Activated T-helper 1 cell treated with anti-CD3 and anti-CD28 coated beads, Interleukin-12 subunit alpha, Interleukin-12 subunit beta, Interleukin-2, Interleukin-4 antibody, amounts not matched to agents 30 ng/mL and 10 ng/mL and 1 ng/mL, durations not matched to agents 14 hours and 24 hours and 36 hours (primary cell): Measurements from ENCODE around the gene SMIM43. TPM values are rescaled to one million over a fixed set of nuclear protein-coding genes. Genes with fewer than 3 reads are reported as not detected.
A peak's percentile ranks its signal among the peaks of the same experiment; 100 is the strongest.
"Not testable (repeated sequence)": the region's sequence is repeated elsewhere in the genome, so short reads cannot be mapped to it uniquely, and the experiment has no call there.

ENCODE experiments used
- DNase-seq: peaks from one replicate; pipeline ENCODE4 v3.0.0; 2021; ENCODE audit warnings: low spot score
- H3K27ac Mint-ChIP-seq: one replicate; pipeline ENCODE4 v1.8.0; 2021; ENCODE audit warnings: mild to moderate bottlenecking, mixed read lengths
- H3K27me3 Mint-ChIP-seq: one replicate; pipeline ENCODE4 v1.8.0; 2022; ENCODE audit warnings: mild to moderate bottlenecking, moderate library complexity, mixed read lengths; ENCODE audit not compliant: insufficient read depth
- H3K36me3 Mint-ChIP-seq: one replicate; pipeline ENCODE4 v1.8.0; 2021; ENCODE audit warnings: low read depth, mixed read lengths
- H3K4me1 Mint-ChIP-seq: one replicate; pipeline ENCODE4 v1.8.0; 2021; ENCODE audit warnings: low read depth, mixed read lengths
- H3K4me3 Mint-ChIP-seq: one replicate; pipeline ENCODE4 v1.8.0; 2021; ENCODE audit warnings: mild to moderate bottlenecking, moderate library complexity, mixed read lengths
- H3K9me3 Mint-ChIP-seq: one replicate; pipeline ENCODE4 v1.8.0; 2021; ENCODE audit warnings: mixed read lengths
- intact Hi-C: fragments of 100-400 bp; cut with micrococcal nuclease; formaldehyde crosslinking; loops from one replicate; pipeline ENCODE4 v1.15.1; 2024
- total RNA-seq: library from RNA; stranded (reverse); gene quantifications from 2 replicates; pipeline ENCODE4 v1.2.3, GENCODE V29; 2022

The SMIM43 gene
- total RNA-seq, 1 donor from 2014 or later: not detected

DNA sequence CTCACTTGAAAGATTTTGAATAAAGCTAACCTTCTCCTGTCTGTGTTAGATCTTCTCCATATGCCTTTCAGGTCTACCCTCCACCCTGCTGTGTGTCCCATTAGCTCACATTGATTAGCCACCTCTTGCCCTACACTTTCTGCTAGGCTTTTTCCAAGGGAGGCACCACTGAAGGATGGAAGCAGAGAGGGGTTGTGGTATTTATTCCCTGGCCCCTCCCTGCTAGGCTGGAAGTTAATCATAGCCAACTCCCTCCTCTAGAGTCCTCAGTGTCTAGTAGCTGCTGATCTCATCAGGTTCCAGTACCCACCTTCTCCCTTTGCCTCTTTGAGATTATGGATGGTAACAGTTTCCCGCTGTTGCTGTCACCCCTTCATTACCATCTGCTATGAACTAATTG lies 8.9 kb upstream of the SMIM43 start:
- H3K9me3 Mint-ChIP-seq: no peaks in the 10 kb centered on the region
- H3K4me3 Mint-ChIP-seq: no peak overlapping the region
- H3K27ac Mint-ChIP-seq: no peak overlapping the region
- H3K4me1 Mint-ChIP-seq: no peaks in the 10 kb centered on the region
- DNase-seq: no peak
- intact Hi-C loops: no loop called here
- H3K36me3 Mint-ChIP-seq: no peaks in the 10 kb centered on the region
- peaks cover 26% of the 10 kb centered on the region for H3K27me3 Mint-ChIP-seq

DNA sequence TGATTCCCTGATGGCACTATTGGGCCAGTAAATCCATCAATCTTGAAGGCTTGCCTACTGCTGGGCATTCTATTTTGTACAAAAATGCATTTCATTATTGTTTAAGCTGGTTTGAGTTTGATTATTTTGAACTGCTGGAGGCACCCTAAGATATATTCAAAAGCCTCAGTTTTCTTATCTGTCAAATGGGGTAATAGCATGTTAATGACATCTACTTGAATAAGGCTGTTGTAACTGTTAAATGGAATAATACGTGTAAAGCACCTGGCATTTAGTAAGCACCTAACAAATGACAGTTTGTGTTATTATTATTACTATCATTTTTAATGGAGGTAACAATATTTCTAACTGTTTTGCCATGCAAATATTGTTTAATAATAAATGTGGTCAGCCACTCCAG lies 6.9 kb upstream of the SMIM43 start:
- Mint-ChIP-seq H3K4me3 (no peak overlapping the region), H3K27me3 (peaks cover 25% of the 10 kb centered on the region), H3K27ac (no peak overlapping the region), H3K9me3 (no peaks in the 10 kb centered on the region), H3K4me1 (no peaks in the 10 kb centered on the region), H3K36me3 (no peaks in the 10 kb centered on the region)
- intact Hi-C loops: no loop called here
- no peak for DNase-seq

DNA sequence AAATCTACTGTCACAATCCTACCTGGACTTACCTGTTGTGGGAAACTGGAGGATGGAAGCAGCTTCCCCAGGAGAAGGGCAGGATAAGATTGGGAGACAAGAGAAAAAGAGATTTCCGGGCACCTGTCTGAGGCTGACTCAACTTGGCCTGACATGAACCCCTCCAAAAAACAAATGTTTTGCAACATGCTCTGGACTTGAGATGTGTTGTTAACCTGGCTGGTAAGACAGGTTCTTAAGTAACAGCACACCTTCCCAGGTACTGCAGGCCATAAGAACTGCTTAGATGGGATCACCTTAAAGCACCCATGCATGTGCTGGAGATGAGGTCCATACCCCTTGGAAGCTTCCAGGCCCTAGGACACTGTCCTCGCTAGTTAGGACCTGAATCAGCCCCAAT lies 4.4 kb upstream of the SMIM43 start:
- Mint-ChIP-seq H3K27me3 (peaks cover 41% of the 10 kb centered on the region), H3K4me1 (peaks cover 1% of the 10 kb centered on the region), H3K36me3 (no peaks in the 10 kb centered on the region), H3K9me3 (no peaks in the 10 kb centered on the region), H3K27ac (no peak overlapping the region), H3K4me3 (no peak overlapping the region)
- intact Hi-C loops: no loop called here
- DNase-seq: no peak

DNA sequence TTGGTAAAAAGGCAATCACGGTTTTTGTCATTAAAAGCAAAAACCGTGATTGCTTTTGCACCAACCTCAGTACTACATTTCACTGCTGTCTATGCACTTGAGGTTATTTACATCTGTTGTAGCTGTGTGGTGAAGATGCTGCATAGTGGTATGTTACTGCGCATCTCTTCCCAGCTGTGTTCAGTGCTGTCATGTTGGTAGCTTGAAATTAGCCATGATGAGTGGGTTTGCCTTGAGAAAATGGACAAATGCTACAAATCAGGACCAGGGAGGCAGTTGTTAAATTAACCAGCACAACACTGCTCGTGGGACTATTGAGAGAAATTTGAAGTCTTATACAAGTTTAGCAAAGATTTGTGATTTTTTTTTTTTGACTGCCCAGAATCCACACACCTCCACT lies 2.2 kb upstream of the SMIM43 start:
- H3K36me3 Mint-ChIP-seq: no peaks in the 10 kb centered on the region
- H3K27me3 Mint-ChIP-seq: peaks cover 49% of the 10 kb centered on the region

DNA sequence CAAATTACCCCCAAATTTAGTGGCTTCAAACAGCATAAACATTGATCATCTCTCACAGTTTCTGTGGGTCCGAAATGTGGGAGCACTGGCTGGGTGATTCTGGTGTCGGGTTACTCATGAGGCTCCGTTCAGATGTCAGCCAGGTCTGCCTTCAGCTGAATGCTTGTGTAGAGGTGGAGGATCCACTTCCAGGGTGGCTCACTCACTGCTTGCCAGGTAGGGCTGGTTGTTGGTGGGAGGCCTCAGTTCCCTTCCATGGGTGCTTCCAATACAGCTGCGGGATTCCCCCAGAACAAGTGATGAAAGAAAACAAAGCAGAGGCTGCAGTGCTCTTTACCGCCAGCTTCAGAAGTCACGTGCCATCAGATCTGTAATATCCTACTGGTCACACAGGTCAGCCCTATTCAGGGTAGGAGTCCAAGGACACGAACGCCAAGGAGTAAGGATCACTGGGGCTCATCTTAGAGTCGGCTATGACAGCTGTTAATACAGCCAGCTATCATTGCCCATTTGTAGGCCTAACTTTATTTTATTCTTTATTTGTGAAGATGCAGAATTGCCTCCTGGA lies 1.1 kb upstream of the SMIM43 start:
- intact Hi-C loops: no loop called here
- no peak for DNase-seq
- peaks cover 6% of the 10 kb centered on the region for H3K4me1 Mint-ChIP-seq
- H3K4me3 Mint-ChIP-seq: no peak overlapping the region
- H3K27me3 Mint-ChIP-seq: peaks cover 51% of the 10 kb centered on the region
- no peak overlapping the region for H3K27ac Mint-ChIP-seq
- H3K36me3 Mint-ChIP-seq: no peaks in the 10 kb centered on the region
- no peaks in the 10 kb centered on the region for H3K9me3 Mint-ChIP-seq

More for the DNA sequence above, 2.2 kb upstream of the SMIM43 start:
- intact Hi-C loops: no loop called here
- Mint-ChIP-seq H3K9me3 (no peaks in the 10 kb centered on the region), H3K27ac (no peak overlapping the region), H3K4me3 (no peak overlapping the region), H3K4me1 (peaks cover 6% of the 10 kb centered on the region)
- no peak for DNase-seq

DNA sequence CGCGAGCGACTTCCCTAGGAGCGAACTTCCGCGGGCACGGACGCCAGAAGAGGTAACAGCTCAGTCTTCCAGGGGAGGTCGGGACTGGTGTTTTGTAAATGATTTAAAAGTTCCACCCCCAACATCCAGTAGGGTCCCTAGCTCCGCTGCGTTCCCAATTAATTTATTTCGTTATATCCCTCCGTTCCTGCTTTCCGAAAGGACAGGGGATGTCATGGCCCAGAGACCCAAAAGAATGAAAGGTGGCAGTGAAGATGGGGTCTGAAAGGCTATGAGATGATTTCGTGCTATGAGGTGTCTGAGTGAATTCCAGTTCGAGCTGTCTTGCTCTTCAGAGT lies 373 bp upstream of the SMIM43 start:
- DNase-seq: no peak
- peak overlapping the region; percentile 69 for H3K4me3 Mint-ChIP-seq
- no peaks in the 10 kb centered on the region for H3K9me3 Mint-ChIP-seq
- H3K4me1 Mint-ChIP-seq: peaks cover 6% of the 10 kb centered on the region
- H3K27ac Mint-ChIP-seq: no peak overlapping the region
- H3K36me3 Mint-ChIP-seq: no peaks in the 10 kb centered on the region
- H3K27me3 Mint-ChIP-seq: peaks cover 51% of the 10 kb centered on the region
- intact Hi-C loops: no loop called here

DNA sequence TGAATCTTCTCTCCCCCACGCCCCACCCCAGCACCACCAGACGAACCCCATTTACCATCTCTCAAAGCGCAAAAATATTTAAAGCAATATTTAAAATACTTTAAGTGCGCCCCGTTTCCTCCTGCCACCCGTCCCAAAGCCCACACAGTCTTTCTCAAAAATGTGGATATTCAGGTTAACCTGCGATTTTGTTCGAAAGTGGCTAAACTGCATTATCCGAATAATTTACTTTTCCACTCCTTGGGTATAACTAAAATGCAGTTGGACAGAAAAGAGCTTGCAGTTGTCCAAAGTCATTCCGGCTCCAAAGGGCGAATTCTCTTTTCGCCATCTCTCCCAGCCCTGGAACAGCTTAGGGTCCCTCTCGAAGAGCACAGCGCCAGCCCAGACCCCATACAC lies 662 bp downstream of the SMIM43 start:
- peaks cover 6% of the 10 kb centered on the region for H3K4me1 Mint-ChIP-seq
- peaks cover 55% of the 10 kb centered on the region for H3K27me3 Mint-ChIP-seq
- intact Hi-C loops: no loop called here
- H3K4me3 Mint-ChIP-seq: peak overlapping the region; percentile 71
- H3K9me3 Mint-ChIP-seq: no peaks in the 10 kb centered on the region
- no peak overlapping the region for H3K27ac Mint-ChIP-seq
- no peaks in the 10 kb centered on the region for H3K36me3 Mint-ChIP-seq
- DNase-seq: no peak

DNA sequence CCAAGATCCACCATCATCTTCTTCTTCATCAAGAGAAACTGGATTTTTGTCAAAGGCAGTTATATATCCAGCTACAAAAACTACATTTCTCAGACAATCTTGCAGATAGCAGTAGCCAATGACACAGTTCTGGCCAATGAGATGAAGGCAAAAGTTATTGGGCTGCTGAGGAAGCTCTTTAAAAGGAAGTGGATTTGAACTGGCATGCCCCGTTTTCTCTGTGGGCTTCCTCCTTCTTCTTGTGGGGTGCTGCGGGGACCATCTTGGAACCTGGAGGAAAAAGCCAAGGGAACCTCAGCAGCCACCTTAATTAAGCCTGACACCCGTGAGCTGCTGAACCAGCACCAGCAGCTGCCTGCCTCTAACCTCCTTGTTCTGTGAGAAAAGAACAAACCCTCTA lies 4.8 kb downstream of the SMIM43 start:
- no peak overlapping the region for H3K4me3 Mint-ChIP-seq
- no peak for DNase-seq
- H3K9me3 Mint-ChIP-seq: no peaks in the 10 kb centered on the region
- peaks cover 51% of the 10 kb centered on the region for H3K27me3 Mint-ChIP-seq
- peaks cover 6% of the 10 kb centered on the region for H3K4me1 Mint-ChIP-seq
- no peaks in the 10 kb centered on the region for H3K36me3 Mint-ChIP-seq
- no peak overlapping the region for H3K27ac Mint-ChIP-seq
- intact Hi-C loops: no loop called here

DNA sequence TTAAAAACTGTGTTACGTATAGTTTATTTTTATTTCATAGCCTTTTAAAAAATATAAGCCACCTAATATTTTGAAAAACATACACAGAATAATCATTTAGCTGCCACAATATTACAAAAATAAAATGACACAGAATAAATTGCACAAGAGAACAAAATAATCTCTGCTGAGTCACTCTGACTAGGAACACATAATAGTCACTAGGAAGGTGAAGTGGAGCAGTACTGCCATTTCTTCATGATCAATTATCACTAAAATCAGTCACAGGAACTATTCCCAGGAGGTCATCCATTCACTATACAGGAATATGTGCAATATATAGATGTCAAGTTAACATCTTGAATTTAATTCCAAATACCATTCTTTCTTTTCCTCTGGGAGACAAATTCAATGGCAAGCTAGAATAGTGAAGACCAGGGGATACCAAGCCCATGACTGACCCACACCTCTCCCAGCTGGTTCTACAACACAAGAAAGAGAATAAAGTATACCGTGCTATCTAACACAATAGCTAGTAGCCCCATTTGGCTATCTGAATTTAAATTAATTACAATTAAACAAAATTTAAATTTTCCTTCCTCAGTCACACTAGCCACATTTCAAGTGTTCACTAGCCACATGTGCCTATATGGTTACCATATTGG lies 5.9 kb downstream of the SMIM43 start:
- no peak overlapping the region for H3K4me3 Mint-ChIP-seq
- peaks cover 2% of the 10 kb centered on the region for H3K4me1 Mint-ChIP-seq
- no peaks in the 10 kb centered on the region for H3K36me3 Mint-ChIP-seq
- peaks cover 52% of the 10 kb centered on the region for H3K27me3 Mint-ChIP-seq
- no peaks in the 10 kb centered on the region for H3K9me3 Mint-ChIP-seq
- H3K27ac Mint-ChIP-seq: no peak overlapping the region
- intact Hi-C loops: no loop called here
- no peak for DNase-seq

DNA sequence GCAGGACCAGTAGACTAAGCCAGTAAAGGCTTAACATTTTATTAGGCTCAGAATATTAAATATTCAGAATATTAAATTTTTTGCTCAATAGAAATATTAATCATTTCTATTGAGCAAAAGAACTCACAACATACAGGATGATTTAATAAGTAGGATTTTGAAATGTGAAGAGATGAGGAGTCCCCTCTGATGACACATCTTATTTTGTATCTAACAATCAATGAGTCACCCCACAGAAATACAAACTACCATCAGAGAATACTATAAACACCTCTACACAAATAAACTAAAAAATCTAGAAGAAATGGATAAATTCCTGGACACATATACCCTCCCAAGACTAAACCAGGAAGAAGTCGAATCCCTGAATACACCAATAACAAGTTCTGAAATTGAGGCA lies 12.8 kb downstream of the SMIM43 start:
- H3K36me3 Mint-ChIP-seq, H3K4me3 Mint-ChIP-seq, H3K4me1 Mint-ChIP-seq, H3K9me3 Mint-ChIP-seq, intact Hi-C loops, DNase-seq, H3K27ac Mint-ChIP-seq: not testable (repeated sequence)
- H3K27me3 Mint-ChIP-seq: peaks cover 41% of the 10 kb centered on the region

DNA sequence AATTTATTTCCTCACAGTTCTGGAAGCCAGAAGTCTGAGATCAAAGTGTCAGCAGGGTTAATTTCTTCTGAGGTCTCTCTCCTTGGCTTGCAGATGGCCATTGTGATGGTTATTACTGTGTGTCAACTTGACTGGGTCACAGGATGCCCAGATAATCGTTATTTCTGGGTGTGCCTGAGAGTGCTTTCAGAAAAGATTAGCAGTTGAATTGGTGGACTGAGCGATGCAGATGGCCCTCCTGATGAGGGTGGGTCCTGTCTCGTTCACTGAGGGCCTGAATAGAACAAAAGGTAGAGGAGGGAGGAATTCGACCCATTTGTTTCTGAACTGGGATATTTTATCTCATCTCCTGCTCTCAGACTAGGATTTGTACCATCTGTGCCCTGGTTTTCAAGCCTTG lies 15.7 kb downstream of the SMIM43 start:
- no peaks in the 10 kb centered on the region for H3K36me3 Mint-ChIP-seq
- H3K27me3 Mint-ChIP-seq: peaks cover 25% of the 10 kb centered on the region
- no peaks in the 10 kb centered on the region for H3K4me1 Mint-ChIP-seq
- DNase-seq: no peak
- intact Hi-C loops: no loop called here
- H3K27ac Mint-ChIP-seq: no peak overlapping the region
- no peak overlapping the region for H3K4me3 Mint-ChIP-seq
- H3K9me3 Mint-ChIP-seq: no peaks in the 10 kb centered on the region

DNA sequence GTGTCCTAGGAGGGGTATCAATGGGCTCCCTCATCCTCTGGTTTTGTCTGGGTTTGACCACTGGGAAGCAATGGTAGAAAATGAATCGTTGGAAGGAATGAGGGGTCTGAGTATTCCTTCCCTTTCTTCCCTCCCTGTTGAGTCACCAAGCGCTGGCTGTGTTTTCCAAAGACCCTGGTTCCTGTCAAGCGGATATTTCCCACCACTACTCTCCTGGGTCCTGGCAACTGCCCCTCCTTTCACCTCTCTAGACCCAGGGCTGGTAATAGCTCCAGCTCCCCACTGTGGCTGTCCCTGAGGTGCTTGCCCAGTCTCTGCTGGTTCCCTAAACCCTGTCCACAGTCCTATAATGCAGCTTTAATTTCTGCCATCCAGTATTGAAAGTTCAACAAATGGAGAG lies 22.2 kb downstream of the SMIM43 start:
- DNase-seq: no peak
- H3K9me3 Mint-ChIP-seq: no peaks in the 10 kb centered on the region
- peaks cover 13% of the 10 kb centered on the region for H3K27me3 Mint-ChIP-seq
- H3K4me3 Mint-ChIP-seq: no peak overlapping the region
- no peak overlapping the region for H3K27ac Mint-ChIP-seq
- H3K4me1 Mint-ChIP-seq: no peaks in the 10 kb centered on the region
- no peaks in the 10 kb centered on the region for H3K36me3 Mint-ChIP-seq
- intact Hi-C loops: no loop called here

DNA sequence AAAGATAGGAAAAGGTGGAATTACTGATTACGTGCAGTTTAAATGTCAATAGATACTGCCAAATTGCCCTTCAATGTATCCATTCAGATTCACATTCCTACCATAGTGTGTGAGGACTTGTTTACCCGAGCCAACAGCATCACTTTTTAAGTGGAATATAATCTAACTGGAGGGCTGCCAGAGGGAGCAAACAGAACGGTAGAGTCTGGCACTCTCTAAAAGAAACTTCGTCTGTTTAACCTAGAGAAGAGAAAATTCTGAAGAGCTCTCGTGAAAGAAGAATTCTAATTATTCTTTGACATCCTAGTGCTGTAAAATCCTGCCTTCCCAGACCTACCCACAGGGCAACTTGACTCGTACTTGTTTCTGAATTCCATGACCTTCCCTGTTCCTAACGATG lies 23.2 kb downstream of the SMIM43 start:
- no peaks in the 10 kb centered on the region for H3K4me1 Mint-ChIP-seq
- H3K9me3 Mint-ChIP-seq: no peaks in the 10 kb centered on the region
- peaks cover 15% of the 10 kb centered on the region for H3K27me3 Mint-ChIP-seq
- no peak overlapping the region for H3K27ac Mint-ChIP-seq
- no peak overlapping the region for H3K4me3 Mint-ChIP-seq
- no peaks in the 10 kb centered on the region for H3K36me3 Mint-ChIP-seq
- DNase-seq: no peak
- intact Hi-C loops: no loop called here
